ENCODE measurements around the gene SDS. TPM values are rescaled to one million over a fixed set of nuclear protein-coding genes. Genes with fewer than 3 reads are reported as not detected.

SDS gene
- total RNA-seq, 1 donor from 2014 or later: not detected

GRCh38 chr12:113400362-113400761 lies 3.3 kb downstream of the SDS start:
- no peak for DNase-seq (ENCODE audit: low read depth, low spot score)

DNA sequence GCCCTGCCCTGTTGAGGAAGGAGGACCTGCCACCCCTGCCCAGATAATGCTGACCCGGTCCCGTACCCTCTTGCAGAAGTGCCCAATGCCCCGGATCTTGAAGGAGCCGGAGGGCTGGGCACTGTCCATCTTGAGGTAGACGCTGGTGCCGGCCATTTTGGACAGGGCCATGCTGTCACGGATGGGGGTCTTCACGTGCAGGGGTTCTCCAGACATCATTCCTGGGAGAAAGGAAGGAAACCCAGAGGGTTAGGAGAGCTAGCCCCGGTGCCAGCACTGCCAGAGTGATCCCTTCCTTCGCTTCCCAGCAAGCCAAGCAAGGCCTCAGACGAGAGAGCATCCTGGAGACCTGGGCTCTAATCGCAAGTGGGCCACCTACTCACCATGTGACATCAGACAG lies 4.2 kb downstream of the SDS start:
- DNase-seq (ENCODE audit: low read depth, low spot score): no peak

DNA sequence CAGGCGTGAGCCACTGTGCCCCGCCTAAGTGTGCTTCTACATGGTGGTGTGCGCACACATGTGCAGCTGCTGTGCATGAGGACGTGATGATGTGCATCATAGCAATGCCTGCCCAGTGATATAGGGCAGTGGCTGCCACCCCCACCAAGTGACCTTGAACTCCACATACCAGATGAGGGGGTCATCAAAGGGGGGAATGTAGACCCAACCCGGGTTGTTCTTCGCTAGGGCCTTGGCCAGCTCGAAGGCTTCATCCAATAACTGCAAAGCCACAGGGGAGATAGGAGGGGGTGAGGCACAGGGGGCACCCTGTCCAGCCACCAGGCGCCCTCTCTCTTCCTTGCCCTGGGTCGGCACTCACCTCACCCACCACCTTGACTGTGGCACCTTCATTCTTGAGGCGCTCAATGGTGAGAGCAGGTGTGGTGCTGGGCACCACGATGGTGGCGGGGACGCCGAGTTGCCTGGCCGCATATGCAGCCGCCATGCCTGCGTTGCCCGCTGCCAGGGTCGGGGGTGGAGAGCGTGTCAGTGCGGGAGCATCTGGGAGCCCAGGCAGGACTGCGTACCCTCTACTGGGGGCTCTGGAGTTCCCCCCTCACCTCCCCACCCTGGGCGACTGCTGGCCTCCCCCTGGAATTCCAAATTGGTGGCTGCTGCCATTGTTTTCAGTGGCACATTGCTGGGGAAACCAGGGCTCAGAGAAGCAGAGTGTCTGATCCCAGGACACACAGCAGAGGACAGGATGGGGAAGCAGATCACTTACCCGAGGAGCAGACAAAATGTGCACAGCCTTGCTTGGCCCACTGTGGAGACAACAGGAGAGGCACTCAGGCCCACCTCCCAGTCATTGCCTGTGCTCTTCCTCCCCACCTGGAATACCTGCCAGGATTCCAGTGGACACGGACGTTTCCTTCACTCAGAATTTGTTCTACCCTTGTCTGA lies 5.1 kb downstream of the SDS start:
- DNase-seq (ENCODE audit: low read depth, low spot score): no peak

DNA sequence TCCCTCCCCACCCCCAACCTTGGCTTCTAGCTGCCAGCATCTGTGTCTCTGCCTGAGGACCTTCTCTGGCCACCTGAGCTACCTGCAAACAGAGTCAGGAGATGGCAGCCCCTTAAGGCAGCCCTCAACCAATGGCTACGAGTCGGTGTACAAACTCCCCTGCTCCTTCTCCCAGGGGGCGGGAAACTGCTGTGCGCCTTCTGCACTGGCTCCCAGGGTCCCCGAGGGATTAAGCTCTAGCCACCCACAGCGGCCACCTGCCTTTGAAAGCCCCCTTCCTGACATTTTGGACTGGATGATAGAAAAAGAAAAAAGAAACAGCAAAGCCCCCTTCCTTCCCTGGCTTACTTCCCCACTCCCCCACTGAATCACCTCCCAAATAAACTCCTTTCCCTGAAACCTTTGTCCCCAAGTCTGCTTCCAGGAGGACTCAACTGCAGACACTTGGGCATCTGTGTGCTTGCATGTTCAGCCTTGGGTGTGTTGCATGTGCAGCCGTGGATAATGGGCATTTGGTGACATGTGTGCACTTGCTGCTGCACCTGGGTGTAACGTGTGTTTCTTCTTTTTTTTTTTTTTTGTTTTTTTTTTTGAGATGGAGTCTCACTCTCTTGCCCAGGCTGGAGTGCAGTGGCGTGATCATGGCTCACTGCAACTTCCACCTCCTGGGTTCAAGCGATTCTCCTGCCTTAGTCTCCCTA lies 6.0 kb downstream of the SDS start:
- no peak for DNase-seq (ENCODE audit: low read depth, low spot score)

DNA sequence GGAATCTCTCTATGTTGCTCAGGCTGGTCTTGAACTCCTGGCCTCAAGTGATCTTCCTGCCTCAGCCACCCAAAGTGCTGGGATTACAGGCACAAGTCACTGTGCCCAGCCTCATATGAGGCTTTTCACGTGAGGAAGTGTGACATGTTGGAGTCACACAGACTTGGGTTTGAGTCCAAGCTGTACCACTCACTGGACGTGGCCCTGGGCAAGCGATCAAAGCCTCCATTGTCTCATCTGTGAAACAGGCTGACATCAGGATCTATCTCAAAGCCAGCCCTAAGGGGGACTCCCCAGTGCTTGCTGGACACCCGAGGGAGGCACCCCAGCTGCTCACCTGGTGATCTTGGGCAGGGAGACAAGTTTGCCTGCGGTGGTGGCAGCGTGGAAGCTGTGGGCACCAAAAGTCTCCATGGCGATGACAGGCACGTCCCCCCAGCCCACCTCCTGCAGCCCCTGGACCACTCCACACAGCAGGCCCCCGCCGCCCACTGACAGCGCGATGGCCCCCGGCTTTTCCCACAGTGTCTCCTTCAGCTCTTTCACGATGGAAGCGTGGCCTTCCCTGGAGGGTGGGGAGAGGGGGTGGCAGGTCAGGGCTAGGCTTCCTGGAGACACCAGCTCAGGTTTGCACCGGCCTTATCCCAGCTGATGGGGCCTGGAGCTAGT lies 6.7 kb downstream of the SDS start:
- DNase-seq (ENCODE audit: low read depth, low spot score): no peak

- DNase-seq (ENCODE audit: low read depth, low spot score): no peak
Observed at GRCh38 chr12:113396200-113396599, 7.5 kb downstream of the SDS start.

DNA sequence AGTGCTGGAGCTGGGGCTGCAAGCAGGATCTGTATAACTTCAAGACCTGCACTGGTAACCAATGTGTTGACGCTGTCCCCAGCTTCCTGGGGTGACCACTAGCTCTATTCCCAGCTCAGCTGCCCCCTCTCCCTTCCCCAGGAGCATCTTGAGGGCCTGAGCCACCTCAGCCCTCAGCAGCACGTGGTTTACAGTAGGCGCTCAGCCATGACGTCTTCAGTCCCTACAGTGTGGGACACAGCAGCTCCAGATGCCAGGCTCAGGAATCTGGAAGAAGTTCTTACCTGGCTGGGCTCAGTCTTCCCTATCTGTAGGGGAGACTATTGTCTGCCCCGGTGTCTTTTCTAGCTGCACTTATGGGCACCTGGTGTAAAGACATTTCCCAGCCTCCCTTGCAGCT lies 8.6 kb downstream of the SDS start:
- no peak for DNase-seq (ENCODE audit: low read depth, low spot score)

DNA sequence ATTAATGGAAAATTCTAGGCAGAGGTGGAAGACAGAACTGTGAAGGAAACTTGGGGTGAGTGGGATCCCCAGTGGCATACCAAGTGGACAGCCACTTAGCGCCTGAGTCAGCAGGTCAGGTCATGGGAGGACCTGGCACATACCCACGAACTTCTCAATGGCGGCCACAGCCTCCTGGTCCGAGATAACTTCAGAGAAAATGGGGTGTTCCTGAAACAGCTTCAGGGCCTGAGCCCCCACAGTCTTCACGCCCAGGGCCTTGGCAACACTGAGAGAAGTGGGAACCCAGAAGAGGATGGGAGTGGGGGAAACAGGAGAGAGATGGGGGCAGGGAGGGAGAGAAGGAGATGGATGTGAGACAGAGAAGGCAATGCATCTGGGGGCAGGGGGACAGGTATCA lies 9.9 kb downstream of the SDS start:
- no peak for DNase-seq (ENCODE audit: low read depth, low spot score)

- no peak for DNase-seq (ENCODE audit: low read depth, low spot score)
Observed at GRCh38 chr12:113392988-113393579, 10.6 kb downstream of the SDS start.

GRCh38 chr12:113392520-113392919 lies 11.2 kb downstream of the SDS start:
- no peak for DNase-seq (ENCODE audit: low read depth, low spot score)

DNA sequence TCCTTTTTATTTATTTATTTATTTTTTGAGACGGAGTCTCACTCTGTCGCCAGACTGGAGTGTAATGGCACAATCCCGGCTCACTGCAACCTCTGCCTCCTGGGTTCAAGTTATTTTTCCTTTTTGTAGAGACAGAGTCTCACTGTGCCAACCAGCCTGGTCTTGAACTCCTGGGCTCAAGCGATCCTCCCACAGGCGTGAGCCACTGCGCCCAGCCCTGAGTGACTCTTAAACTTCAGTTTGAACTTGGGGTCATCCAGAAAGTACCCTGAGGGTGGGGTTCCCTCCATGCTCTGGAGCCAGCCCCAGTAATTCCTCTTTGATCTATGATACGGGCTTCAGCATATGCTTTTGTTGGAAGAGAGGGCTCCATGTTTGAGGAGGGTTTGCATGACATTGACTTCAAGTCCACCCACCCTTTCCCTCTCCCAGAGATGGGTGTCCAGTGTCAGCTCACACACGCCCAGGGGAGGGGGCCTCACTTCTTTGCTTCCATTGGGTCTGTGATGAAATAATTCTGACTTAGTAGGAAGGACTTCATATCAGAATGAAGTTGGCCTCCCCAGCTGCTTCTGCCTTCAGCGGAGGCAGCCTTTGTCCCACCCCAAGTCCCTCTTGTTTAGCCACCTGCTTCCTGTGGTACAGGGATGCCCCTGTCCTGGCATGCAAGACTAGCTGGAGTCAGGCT lies 11.9 kb downstream of the SDS start:
- no peak for DNase-seq (ENCODE audit: low read depth, low spot score)

- no peak for DNase-seq (ENCODE audit: low read depth, low spot score)
Observed at GRCh38 chr12:113391145-113391544, 12.5 kb downstream of the SDS start.

- no peak for DNase-seq (ENCODE audit: low read depth, low spot score)
Observed at GRCh38 chr12:113390064-113391043, 13.3 kb downstream of the SDS start.

GRCh38 chr12:113388351-113388750 lies 15.3 kb downstream of the SDS start:
- DNase-seq (ENCODE audit: low read depth, low spot score): no peak

DNA sequence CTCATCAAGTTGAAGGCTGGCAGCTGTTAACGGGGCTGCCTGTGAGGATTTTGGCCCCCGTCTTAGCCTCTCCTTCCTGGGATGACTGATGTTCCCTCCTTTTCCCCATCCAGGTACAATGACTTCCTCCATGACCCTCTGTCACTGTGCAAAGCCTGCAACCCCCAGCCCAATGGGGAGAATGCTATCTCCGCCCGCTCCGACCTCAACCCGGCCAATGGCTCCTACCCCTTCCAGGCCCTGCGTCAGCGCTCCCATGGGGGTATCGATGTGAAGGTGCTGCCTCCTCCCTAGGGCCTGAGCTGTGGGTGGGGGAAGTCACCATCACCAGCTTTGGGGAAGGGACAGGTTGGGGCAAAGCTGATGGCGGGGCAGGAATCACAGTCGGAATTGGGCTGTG lies 16.1 kb downstream of the SDS start:
- DNase-seq (ENCODE audit: low read depth, low spot score): no peak

- no peak for DNase-seq (ENCODE audit: low read depth, low spot score)
Observed at GRCh38 chr12:113386866-113387566, 16.7 kb downstream of the SDS start.

DNA sequence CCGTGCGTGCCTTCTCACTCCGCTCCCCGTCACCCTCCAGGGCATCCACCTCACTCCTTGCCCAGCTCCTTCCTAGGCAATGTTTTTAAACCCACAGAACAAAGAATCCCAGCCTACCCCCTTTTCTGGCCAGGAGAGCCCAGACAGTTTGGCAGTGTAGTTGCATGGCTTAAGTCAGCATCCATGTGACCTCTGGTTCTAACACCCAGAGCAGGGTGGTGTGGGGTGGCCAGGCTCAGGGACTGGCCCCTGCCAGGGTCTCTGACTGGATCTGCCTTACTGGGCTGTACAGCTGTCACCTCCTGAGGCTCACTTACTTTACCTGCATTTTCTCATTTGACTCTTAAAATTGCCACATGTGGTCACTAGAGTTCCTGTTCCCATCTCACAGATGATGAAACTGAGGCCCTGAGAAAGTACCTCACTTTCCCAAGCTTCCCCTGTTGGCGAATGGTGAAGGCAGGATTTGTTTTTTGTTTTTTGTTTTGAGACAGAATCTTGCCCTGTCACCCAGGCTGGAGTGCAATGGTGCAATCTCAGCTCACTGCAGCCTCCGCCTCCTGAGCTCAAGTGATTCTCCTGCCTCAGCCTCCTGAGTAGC lies 18.3 kb downstream of the SDS start:
- no peak for DNase-seq (ENCODE audit: low read depth, low spot score)

DNA sequence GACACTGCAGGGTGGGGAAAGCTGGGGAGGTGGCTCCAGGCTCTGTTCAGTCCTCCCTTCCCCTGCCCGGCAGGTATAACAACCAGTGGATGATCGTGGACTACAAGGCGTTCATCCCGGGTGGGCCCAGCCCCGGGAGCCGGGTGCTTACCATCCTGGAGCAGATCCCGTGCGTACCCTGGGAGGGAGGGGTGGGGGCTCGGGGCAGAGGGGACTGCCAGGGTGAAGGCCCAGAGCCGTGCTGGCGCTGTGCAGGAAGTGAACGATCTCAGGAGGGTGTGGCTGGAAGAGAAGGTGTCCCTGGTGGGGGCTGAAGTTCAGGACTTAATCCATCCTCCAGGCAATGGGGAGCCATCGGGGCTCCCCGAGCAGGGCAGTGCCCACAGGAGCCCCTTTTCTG lies 18.9 kb downstream of the SDS start:
- no peak for DNase-seq (ENCODE audit: low read depth, low spot score)

DNA sequence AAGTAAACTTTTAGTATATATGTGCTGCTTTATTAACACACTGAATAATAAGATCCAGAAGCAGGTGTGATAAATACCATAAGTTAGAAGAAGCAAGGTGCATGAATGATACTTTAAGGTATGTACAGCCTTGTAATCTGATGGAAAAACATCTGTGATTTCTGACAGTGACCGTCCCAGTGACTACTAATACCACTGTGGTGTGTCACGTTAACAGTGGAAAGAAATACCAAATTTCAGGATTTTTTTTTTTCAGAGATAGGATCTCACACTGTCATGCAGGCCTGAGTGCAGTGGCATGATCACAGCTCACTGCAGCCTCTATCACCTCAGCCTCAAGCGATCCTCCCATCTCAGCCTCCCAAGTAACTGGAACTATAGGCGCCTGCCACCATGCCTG lies 21.5 kb downstream of the SDS start:
- no peak for DNase-seq (ENCODE audit: low read depth, low spot score)
